Inflammatory macrophage (primary cell): Measurements from ENCODE around the gene RLF.

Source experiments
- DNase-seq, 2 donors: peaks; one replicate each; pipeline ENCODE4 v3.0.0-alpha.2; 2020 to 2022
- total RNA-seq, 18 experiments: gene quantifications; one replicate each; lab custom pipeline; 2026; ENCODE audit warnings: mixed read lengths in 6 of 18, inconsistent platforms in 2 of 18; lab: John Stamatoyannopoulos, UW

RLF gene
- 35.9 to 74.4 (median 44.5) reads per million in 18 experiments for total RNA-seq

- peak; percentile 97 to 98 for DNase-seq
Measured at GRCh38 chr1:40161125-40161887, at the start of gene RLF. RLF (plus strand) TSS chr1:40161387; CDS start chr1:40161400, 13 bp downstream.

- no peak for DNase-seq
Measured at GRCh38 chr1:40114400-40114799, 46.8 kb upstream of the RLF start.

- DNase-seq = no peak
Measured at GRCh38 chr1:40120128-40120527, 41.1 kb upstream of the RLF start.

- no peak for DNase-seq
Measured at GRCh38 chr1:40122855-40123254, 38.3 kb upstream of the RLF start.

GRCh38 chr1:40130892-40131291 lies 30.3 kb upstream of the RLF start:
- DNase-seq = peak; percentile 38 to 43

- DNase-seq = no peak
Measured at GRCh38 chr1:40132383-40133311, 28.5 kb upstream of the RLF start.

- no peak for DNase-seq
Measured at GRCh38 chr1:40133312-40133665, 27.9 kb upstream of the RLF start.

GRCh38 chr1:40133839-40134238 lies 27.3 kb upstream of the RLF start:
- DNase-seq = no peak

GRCh38 chr1:40140211-40140973 lies 20.8 kb upstream of the RLF start:
- DNase-seq = peak in 1 of 2 donors; percentile 26

- DNase-seq = no peak
Measured at GRCh38 chr1:40141878-40142535, 19.2 kb upstream of the RLF start.

- DNase-seq = peak; percentile 80
Measured at GRCh38 chr1:40143891-40144575, 17.2 kb upstream of the RLF start.

GRCh38 chr1:40151457-40152079 lies 9.6 kb upstream of the RLF start:
- no peak for DNase-seq

GRCh38 chr1:40153073-40153770 lies 8.0 kb upstream of the RLF start:
- peak; percentile 50 to 75 for DNase-seq

GRCh38 chr1:40155135-40155534 lies 6.1 kb upstream of the RLF start:
- peak; percentile 36 to 75 for DNase-seq

- DNase-seq = no peak
Measured at GRCh38 chr1:40155910-40156309, 5.3 kb upstream of the RLF start.

GRCh38 chr1:40160806-40161124 lies 422 bp upstream of the RLF start:
- no peak for DNase-seq

GRCh38 chr1:40161888-40162397 lies 756 bp downstream of the RLF start:
- DNase-seq = peak in 1 of 2 donors; percentile 28

GRCh38 chr1:40162753-40163441 lies 1.7 kb downstream of the RLF start:
- DNase-seq = no peak

- DNase-seq = no peak
Measured at GRCh38 chr1:40167317-40167716, 6.1 kb downstream of the RLF start.

- DNase-seq = no peak
Measured at GRCh38 chr1:40171036-40171435, 9.8 kb downstream of the RLF start.
